Measurements from ENCODE around the gene FBXO2.

The FBXO2 gene

GRCh38 chr1:11651017-11651416 lies 3.2 kb downstream of the FBXO2 start:
- no peak for DNase-seq

GRCh38 chr1:11650331-11650991 lies 3.8 kb downstream of the FBXO2 start:
- peak; percentile 42 for DNase-seq

GRCh38 chr1:11649624-11650330 lies 4.5 kb downstream of the FBXO2 start:
- no peak for DNase-seq

- DNase-seq = no peak
Measured at GRCh38 chr1:11649237-11649623, 5.0 kb downstream of the FBXO2 start.

GRCh38 chr1:11648732-11649158 lies 5.5 kb downstream of the FBXO2 start:
- no peak for DNase-seq

- no peak for DNase-seq
Measured at GRCh38 chr1:11648039-11648438, 6.2 kb downstream of the FBXO2 start.

- DNase-seq = no peak
Measured at GRCh38 chr1:11647333-11647732, 6.9 kb downstream of the FBXO2 start.

GRCh38 chr1:11646317-11646716 lies 7.9 kb downstream of the FBXO2 start:
- no peak for DNase-seq

GRCh38 chr1:11645670-11646265 lies 8.5 kb downstream of the FBXO2 start:
- DNase-seq = peak; percentile 47

- no peak for DNase-seq
Measured at GRCh38 chr1:11645270-11645669, 9.0 kb downstream of the FBXO2 start.

GRCh38 chr1:11643782-11644181 lies 10.4 kb downstream of the FBXO2 start:
- DNase-seq = no peak

- DNase-seq = peak; percentile 22
Measured at GRCh38 chr1:11642418-11643017, 11.7 kb downstream of the FBXO2 start.

- DNase-seq = no peak
Measured at GRCh38 chr1:11641776-11642305, 12.4 kb downstream of the FBXO2 start.

GRCh38 chr1:11640944-11641343 lies 13.3 kb downstream of the FBXO2 start:
- no peak for DNase-seq

- no peak for DNase-seq
Measured at GRCh38 chr1:11640101-11640500, 14.1 kb downstream of the FBXO2 start.

- no peak for DNase-seq
Measured at GRCh38 chr1:11639372-11639771, 14.9 kb downstream of the FBXO2 start.

- no peak for DNase-seq
Measured at GRCh38 chr1:11638121-11638520, 16.1 kb downstream of the FBXO2 start.

- no peak for DNase-seq
Measured at GRCh38 chr1:11634365-11635192, 19.6 kb downstream of the FBXO2 start.

- DNase-seq = no peak
Measured at GRCh38 chr1:11629184-11630016, 24.8 kb downstream of the FBXO2 start.

GRCh38 chr1:11628767-11629166 lies 25.5 kb downstream of the FBXO2 start:
- DNase-seq = no peak

GRCh38 chr1:11626551-11626950 lies 27.7 kb downstream of the FBXO2 start:
- no peak for DNase-seq

- DNase-seq = no peak
Measured at GRCh38 chr1:11623702-11624101, 30.5 kb downstream of the FBXO2 start.

Measured in NCI-H748 treated with DMSO at 0.1 percent for 48 hours (cell line).